Effector CD4-positive, alpha-beta T cell (primary cell): Measurements from ENCODE around the gene TSPAN5.
"Not testable (repeated sequence)": the region's sequence is repeated elsewhere in the genome, so short reads cannot be mapped to it uniquely, and the experiment has no call there.

Experiments used
- DNase-seq: peaks from one replicate; pipeline ENCODE4 v3.0.0-alpha.2; 2020
- total RNA-seq: gene quantifications from one replicate; lab custom pipeline; 2026; lab: John Stamatoyannopoulos, UW

The TSPAN5 gene
- total RNA-seq: 25.3 reads per million, percentile 52 among the genes with 10 or more reads in this experiment

DNA sequence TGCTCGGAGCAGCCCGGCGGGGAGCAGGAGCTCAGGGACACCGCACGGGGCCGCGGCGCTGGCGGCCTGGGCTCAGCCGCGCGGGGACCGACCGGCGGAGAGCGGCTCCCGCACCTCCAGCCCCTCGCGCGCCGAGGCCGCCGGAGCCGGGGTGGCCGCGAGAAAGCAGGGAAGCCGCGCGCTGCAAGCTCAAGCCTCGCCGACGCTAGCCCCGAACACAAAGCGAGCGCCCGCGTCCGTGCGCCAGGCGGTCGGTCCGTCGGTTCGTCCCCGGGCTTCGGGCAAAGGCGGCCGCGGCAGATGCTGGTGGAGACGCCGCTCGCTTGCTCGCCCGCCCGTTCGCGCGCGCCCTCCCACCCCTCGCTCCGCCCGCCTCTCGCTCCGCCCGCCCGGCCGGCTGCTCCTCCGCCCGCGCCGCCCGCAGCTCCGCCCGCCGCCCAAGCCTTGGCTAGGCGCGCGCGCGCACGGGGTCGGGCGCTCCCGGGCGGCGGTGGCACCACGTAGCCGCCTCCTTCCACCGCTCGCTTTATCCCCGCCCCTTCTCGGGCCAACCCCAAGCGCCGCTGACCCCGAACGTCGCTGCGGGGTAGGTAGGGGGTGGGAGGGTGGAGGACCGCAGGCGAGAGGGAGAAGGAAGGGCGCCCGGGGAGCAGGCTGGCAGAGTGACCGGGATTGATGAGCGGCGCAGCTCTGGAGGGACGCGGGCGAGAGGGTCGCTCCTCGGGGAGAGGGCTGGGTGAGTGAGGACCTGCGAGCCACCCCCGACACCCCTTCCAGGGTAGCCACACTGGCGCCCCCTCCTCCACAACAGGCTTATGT lies at the start of gene TSPAN5:
TSPAN5 (minus strand) TSS at position 325 of the 819 bp plus-strand sequence.
- peak; percentile 75 for DNase-seq

DNA sequence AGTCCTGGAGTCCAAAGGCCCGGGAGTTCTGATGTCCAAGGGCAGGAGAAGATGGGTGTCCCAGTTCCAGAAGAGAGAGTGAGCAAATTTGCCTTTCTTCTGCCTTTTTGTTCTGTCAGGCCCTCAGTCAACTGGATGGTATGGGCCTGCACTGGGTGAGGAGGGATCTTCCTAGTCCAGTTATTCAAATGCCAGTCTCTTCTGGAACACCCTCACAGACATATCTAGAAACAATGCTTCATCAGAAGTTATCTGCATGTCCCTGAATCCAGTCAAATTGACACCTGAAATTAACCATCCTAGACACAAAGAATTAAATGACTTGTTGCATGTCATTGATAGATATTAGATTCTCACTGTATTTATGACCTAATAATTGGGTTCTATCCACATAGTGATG lies 48.5 kb upstream of the TSPAN5 start:
- DNase-seq: no peak

DNA sequence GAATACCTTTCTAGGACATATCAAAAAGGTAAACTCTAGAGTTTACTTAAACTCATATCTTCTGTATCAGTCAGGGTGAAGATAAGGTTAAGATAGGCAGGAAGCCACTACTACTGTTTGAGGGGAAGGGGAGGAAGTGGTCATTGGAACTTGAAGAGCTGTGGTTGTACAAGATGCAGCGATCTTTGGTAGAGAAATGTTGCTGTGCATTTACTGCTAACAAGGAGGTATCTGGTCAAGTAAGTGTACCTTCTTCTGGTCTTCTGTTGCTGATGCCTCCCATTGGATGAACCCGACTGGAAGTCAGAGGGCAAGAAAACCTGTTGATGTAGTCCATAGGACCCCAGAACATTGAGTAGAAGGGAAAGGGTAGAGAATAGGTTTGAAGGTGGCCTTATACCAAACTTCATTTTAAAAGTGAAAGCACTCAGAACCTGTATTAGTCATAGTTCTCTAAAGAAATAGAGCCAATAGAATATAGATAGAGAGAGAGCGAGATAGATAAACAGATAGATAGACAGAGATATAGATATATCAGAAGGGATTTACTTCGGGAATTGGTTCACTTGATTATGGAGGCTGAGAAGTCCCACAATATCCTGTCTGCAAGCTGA lies 47.9 kb upstream of the TSPAN5 start:
- DNase-seq: no peak

DNA sequence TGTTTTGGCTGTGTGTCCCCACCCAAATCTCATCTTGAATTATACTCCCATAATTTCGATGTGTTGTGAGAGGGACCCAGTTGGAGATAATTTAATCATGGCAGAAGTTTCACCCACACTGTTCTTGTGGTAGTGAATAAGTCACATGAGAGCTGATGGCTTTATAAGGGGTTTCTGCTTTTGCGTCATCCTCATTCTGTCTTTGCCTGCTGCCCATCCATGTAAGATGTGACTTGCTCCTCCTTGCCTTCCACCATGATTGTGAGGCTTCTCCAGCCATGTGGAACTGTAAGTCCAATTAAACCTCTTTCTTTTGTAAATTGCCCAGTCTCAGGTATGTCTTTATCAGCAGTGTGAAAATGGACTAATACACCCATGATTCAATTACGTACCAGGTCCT lies 47.2 kb upstream of the TSPAN5 start:
- DNase-seq: not testable (repeated sequence)

DNA sequence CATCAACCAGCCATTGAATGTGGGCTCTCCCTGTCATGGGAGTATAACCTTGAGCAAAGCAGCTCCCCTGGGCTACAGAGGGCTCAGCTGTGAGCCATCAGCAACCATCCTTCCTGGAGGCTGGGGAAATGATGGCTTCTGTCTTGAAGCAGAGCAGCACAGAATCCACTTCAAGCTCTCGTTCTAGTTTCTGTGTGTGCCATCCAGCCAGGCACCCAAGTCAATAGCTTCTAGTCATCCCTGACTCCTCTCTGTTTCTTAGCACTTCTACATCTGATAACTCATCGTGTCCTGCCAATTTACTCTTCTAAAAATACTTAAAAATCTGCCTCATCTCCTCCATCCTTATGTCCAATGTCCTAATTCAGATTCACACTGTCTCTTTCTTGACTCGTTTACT lies 42.2 kb upstream of the TSPAN5 start:
- DNase-seq: no peak

DNA sequence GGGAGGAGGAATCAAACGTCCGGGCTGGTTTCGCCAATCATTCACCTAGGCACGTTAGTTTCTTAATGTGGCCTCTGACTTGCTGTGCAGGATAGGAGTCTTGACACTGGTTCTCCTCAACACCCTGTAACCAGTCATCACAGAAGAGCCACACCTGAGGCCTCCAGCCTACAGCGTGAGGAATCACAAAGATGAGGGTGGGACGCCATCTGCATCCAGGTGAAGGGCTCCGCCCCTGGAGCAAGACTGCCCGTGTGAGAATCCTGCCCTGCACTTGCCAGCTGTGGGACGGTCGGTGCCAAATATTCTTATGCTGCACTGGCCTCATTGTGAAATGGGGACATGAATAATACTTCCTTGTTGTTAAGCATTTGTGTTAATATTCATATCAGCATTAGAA lies 35.7 kb upstream of the TSPAN5 start:
- no peak for DNase-seq

DNA sequence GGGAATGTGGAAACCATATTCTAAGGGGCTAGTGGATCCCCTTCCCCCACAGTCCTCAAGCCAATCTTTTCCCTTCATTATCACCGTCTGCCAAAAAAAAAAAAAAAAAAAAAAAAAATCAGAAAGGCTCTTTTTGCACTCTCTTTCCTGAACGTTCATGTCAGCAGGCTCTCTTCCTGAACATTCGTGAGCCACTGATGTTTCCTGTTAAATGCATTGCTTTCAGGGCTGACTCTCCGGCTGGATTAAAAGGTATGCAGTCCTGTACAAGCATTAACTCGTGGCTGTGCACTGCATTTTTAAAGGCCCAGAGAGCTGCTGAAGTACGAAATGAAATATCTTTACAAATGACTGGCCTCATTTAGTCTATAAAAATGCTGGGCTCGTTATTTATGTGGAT lies 34.0 kb upstream of the TSPAN5 start:
- no peak for DNase-seq

DNA sequence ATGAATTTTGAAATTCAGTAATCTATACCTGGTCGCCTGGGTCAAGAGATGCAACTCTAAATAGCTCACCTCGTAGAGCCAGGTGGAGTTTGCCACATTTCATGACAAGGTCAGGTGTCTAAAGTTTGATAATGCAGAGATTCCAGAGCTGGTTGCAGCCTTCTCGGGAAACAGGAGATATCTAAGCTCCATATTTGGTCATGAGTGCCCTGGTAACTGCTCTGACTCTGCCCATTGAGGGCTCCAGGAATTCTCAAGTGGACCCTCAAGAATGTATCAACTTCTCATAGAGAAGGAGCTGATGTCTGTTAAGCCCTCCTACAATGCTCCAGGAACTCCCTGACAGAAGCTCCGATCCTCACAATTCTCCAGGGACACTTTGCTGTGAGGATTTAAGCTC lies 33.2 kb upstream of the TSPAN5 start:
- no peak for DNase-seq

DNA sequence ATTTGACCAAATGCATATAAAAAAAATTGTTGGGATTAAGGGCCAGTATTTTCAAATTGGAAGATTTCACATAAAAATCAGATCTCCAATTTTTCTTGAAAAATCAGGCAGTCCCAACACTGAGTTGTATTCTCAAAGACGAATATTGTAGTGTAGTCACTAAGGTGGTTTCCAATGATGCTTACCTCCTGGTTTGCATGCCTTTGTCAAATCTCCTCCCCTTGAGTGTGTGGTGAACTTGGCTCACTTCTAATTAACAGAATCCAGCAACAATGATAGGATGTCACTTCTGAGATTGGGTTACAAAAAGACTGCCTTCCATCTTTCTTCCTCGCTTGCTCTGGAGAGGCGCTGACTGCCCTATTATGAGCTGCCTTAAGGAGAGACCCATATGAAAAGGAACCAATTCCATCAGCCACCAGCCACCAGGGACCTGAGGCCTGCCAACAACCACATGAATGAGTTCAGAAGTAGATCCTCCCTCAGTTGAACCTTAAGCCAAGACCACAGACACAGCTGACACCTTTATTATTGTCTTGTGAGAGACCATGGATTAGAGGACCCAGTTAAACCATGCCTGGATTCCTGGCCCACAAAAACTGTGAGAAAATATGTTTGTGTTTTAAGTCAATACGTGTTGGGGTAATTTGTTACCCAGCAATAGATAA lies 31.2 kb upstream of the TSPAN5 start:
- DNase-seq: no peak

DNA sequence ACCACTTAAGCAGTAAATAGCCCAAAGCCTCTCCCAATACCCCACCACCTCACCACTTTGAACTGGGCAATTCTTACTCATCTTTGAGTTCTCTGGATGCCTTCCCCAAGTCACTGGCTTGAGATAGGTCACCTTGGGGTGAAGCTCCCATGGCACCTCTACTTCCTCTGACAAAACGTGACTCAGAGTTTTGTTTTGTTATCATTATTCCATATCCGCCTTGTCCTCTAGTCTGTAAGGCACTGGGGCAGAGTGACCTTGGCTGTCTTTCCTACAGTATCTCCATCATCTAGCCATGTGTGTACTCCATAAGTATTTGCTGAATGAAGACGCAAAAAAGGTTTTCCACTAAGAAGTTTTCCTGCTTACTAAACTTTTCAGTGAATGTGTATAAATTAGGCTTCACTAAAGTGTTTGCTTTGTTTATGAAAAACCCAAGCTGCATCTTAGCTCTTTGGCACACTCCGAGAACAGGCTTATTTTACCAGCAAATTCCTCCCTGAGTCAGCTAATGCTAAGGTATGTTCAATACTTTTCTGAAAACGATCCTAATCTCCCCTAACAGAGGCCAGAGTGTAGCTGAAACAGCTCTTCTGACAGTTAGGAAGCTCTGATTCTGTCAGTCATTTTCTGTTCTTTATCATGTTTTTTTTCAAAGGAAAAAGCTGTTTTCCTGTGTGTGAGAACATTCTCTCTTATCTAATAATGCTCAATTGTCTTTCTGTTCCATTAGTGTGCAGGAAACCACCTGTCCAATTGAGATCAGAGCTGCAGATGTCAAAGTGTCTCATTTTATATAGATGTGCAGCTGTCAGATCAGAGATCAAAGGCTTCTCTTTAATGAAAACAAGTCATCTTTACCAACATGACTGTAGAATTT lies 30.2 kb upstream of the TSPAN5 start:
- no peak for DNase-seq

DNA sequence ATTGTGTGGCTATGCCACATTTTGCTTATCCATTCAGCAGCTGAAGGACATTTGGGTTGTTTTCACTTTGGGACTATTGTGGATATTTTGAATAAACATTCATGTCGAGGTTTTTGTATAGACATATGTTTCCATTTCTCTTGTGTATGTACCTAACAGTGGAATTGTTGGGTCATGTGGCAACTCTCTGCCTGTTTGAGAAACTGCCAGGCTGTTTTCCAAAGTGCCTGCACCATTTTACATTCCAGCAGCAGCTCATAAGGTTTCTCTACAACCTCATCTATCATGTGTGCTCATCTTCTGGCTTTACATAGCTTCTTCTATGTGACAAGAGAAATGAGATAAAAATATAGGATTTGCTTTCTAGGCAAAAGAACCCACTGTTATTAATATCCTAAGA lies 29.5 kb upstream of the TSPAN5 start:
- DNase-seq: no peak

DNA sequence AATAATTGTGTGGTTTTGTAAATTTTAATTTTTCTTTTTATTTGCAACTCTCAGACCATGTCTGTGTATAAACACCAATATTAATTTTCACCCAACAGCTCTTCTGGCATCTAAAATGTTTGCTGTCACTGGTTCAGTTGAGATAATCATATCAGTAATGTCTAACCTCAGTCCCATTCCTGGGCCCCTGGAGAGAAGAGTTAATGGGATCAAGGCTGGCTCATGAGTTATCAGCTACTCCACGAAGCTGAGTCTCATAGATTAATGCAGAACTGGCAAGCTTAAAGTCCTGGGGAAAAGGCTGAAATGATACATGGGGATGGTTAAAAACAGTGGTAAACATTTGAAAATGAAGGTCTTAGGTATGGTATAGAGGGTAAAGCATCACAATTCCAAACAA lies 28.4 kb upstream of the TSPAN5 start:
- no peak for DNase-seq

DNA sequence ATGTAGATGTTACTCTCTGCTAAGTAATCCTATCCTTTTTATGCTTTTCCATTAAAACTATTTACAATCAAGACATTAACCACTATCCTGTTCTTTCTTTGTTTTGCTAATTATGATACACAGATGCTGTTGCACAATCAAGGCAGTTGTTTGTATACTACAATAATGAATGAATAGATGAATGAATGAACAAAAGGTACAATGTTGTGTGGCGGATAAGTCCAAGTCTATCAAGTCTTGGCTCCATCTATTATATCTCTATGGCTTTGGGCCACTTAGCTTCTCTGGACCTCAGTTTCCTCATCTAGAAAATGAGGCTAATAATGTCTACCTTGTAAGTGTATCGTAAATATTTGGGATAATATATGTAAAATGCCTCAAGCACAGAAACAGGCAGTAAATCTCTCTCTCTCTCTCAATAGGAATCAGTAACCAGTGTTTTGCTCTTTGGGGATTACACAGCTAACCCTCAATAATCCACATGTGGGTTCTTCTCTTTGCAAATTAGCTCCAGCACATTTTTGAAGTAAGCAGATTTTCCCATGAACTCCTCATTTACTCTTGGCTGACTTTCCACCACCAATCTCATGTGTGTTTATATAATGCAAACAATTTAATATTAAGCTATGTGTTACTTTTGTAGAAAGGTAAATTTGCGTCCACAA lies 27.8 kb upstream of the TSPAN5 start:
- DNase-seq: no peak

DNA sequence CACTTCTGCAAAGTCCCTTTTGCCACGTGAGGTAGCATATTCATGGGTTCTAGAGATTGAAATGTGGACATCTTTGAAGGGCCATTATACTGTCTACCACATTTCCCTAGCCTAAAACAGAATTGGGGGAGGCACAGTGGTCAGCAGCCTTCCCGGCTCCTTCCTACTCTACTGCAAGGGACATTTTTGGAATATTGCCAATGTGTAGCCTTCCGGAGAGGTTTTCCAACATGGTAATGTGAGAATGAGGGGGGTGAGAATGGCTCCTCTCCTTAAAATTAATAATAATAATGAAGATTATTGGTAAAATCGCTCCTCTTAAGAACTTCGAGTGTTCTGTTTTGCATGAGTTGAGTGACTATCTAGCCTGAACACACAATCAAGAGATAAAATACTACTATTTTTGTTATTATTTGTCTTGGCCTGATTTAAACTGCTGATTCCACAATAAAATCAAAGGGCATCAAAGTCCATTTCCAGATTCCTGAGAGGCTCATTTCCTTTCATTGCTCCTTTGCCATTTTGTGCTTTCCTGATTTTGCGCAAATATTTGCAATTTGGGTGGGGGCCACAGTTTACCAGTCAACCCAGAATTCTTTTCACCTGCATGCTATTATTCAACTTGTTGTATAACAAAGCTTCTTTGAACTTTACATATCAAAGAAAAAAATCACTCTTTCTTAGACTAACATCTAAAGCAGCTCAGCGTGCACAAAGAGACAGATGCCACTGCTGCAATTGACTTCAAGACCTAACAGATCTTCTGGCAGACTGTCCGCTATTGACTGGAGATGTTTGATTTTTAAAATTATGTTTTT lies 27.0 kb upstream of the TSPAN5 start:
- DNase-seq: no peak

DNA sequence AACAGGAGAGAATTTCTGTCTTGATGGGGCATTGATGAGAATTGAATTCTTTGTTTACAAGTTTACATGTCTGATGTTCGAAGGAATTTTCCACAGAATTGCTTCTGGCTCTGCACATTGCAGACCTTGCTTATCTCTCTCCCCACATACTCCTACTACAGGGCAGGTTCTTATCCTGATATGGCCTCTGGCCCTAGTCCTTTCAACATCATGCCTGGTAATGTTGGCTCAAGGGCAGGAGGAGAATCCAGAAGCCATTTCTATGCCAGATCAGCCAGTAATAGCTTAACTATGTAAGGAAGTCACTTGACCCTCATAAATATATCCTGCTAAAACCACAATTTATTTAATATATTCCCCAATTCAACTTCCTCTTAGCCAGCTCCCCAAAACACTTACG lies 24.3 kb upstream of the TSPAN5 start:
- no peak for DNase-seq

DNA sequence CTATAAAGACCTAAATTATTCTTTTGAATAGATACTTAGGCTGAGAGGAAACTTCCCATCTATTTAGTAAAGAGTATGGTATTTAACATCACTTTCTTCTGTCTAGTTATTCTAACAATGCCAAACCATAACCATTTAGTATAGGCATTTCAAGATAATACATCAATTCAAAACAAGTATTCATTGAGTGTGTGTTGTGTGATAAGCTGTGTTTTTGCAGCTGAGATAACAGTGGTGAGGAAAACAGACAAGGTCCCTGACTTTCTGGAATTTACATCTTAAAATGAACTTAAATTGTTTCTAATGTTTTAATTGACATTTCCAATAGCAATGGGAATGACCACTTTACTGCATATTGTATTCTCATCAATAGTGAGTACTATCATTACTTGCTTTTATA lies 22.4 kb upstream of the TSPAN5 start:
- DNase-seq: no peak

DNA sequence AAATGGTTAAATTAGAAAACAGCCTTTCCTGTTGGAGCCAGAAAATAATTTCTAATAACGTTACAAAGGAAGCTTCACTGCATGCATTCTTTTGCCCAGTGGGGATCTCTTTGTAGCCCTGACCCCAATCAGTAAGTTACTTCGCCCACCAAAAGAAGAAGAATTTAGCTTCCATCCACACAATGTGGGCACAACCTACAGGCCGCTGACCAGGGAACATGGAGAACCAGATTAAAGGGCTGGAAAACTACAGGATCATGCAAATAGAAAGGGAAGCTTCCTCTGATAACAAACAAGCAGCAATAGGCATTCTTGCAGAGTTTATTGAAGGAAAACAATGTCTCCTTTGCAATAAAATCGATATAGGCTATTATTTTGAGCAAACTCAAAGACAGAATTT lies 21.3 kb upstream of the TSPAN5 start:
- no peak for DNase-seq

DNA sequence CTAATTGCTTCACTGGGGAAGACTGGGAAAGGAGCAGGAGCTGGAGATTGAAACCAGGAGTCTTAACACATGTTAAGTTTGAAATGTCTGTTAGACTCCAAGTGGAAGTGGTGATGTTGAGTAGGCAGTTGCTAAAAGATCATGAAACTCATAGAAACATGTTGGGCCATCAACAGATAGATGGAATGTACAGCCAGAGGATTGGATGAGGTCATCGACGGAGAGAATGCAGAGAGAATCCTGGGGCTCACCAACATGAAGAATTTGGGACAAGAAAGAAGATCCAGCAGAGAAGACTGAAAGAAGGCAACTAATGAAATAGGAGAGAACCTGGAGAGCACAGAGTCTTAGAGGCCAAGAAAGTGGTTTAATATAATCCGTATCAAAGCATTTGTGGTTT lies 19.4 kb upstream of the TSPAN5 start:
- no peak for DNase-seq

DNA sequence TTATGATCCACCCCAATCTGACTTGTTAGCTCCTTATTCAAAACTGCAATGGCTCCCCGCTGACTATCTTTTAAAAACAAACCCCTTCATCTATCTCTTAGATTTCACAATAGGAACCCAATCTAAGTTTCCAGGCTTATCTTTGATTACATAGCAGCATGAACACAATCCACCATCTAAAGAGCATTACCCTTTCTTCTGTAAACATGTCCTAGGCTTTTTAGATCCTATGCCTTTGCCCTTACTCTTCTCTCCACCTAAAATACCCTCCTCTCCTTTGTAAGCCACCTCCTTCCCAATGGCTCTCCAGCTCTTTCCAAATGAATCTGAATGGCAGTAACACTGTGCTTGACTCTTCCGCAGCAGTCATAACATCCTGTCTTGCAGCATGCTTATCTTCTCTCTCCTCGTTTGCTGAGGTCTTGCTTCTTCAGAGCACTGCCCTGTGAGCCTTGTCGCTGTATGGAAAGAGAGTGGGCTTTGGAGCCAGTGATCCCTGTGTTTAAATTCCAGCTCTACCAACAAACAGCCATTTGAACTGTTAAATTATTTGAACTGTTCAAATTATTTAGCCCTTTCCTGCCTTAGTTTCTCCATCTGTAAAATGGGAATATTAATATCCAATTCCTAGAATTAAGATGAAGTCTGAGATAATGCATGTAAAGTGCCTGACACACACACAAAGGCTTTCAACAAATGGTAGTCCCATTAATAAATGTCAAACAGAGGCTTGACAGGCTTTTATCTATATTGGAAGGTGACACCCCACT lies 16.2 kb upstream of the TSPAN5 start:
- DNase-seq: no peak

DNA sequence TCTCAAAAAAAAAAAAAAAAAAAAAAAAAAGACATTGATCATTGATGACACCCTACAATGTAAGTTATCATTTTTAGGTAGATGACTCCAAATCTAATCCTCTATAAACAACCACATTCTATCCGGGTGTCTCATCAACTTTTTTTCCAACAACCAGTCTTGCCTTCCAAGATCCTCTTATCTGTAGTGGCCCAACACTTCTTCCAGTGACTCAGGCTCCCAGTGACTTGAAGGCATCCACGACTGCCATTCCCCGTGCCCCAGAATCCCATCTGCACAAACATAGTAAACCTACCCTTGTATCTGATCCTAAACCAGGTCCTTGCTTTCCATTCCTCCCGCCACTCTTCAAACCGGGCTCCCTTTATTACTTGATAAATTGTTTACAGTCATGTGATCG lies 15.6 kb upstream of the TSPAN5 start:
- no peak for DNase-seq

DNA sequence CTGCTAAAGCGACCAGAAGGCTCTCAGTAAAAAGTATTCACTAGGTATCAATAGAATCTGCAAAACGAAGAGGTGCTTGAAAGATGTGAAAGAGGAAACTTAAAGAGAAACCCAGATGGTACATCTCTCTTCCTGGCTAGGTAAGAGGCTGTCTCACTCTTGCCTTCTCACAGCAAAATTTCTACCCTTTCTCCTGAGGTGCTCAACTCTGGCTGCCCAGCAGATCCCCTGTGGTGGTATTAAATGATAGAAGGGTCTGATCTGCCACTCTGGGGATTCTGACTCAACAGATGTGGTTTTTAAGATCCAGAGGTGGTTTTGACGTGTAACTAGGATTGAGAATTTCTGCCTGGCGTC lies 14.9 kb upstream of the TSPAN5 start:
- no peak for DNase-seq
